GM23338 (cell line): Measurements from ENCODE around the gene NEK4. TPM values are rescaled to one million over a fixed set of nuclear protein-coding genes. Genes with fewer than 3 reads are reported as not detected.

ENCODE experiments used
- ATAC-seq: fragments of 200-7000 bp; cut with Tn5 transposase; 3 replicates; pipeline ENCODE4 v1.9.1; 2020
- DNase-seq: peaks from one replicate; pipeline ENCODE4 v3.0.0-alpha.2; 2015; ENCODE audit warnings: low spot score
- H2AFZ ChIP-seq: fragments of 200-600 bp; sonication (generic); 2 replicates; pipeline ENCODE4 v1.8.0; 2016; ENCODE audit warnings: antibody characterized with exemption, mild to moderate bottlenecking, moderate library complexity
- H3F3A ChIP-seq: fragments of 200-600 bp; sonication (generic); replicated peaks from 2 replicates; pipeline ENCODE4 v1.8.0; 2017; ENCODE audit warnings: antibody characterized with exemption, mixed run types, low read depth
- H3K27ac ChIP-seq: fragments of 200-600 bp; sonication (generic); 2 replicates; pipeline ENCODE4 v1.6.1; 2016; ENCODE audit warnings: low read depth
- H3K27me3 ChIP-seq: fragments of 200-600 bp; sonication (generic); 2 replicates; pipeline ENCODE4 v1.8.0; 2016; ENCODE audit warnings: mild to moderate bottlenecking, mixed run types, moderate library complexity; ENCODE audit not compliant: insufficient read depth
- H3K36me3 ChIP-seq: fragments of 200-600 bp; sonication (generic); 2 replicates; pipeline ENCODE4 v1.8.0; 2016; ENCODE audit warnings: mild to moderate bottlenecking; ENCODE audit not compliant: insufficient read depth
- H3K4me1 ChIP-seq: fragments of 200-600 bp; sonication (generic); 2 replicates; pipeline ENCODE4 v1.8.0; 2016; ENCODE audit warnings: mild to moderate bottlenecking, moderate library complexity; ENCODE audit not compliant: insufficient read depth
- H3K4me2 ChIP-seq: fragments of 200-600 bp; sonication (generic); 2 replicates; pipeline ENCODE4 v1.7.1; 2017; ENCODE audit warnings: mixed run types
- H3K4me3 ChIP-seq: fragments of 200-600 bp; sonication (generic); 2 replicates; pipeline ENCODE4 v1.6.1; 2016; ENCODE audit warnings: mixed run types
- H3K79me2 ChIP-seq: fragments of 200-600 bp; sonication (generic); replicated peaks from 2 replicates; pipeline ENCODE4 v1.8.0; 2017; ENCODE audit warnings: mild to moderate bottlenecking; ENCODE audit not compliant: insufficient read depth
- H3K9me2 ChIP-seq: fragments of 200-600 bp; sonication (generic); 2 replicates; pipeline ENCODE4 v1.8.0; 2017; ENCODE audit not compliant: insufficient read depth
- H4K20me1 ChIP-seq: fragments of 200-600 bp; sonication (generic); replicated peaks from 2 replicates; pipeline ENCODE4 v1.8.0; 2017; ENCODE audit warnings: mild to moderate bottlenecking; ENCODE audit not compliant: insufficient read depth
- H3K27ac Mint-ChIP-seq: 2 replicates; pipeline ENCODE4 v1.8.0; 2020; ENCODE audit warnings: inconsistent platforms, mild to moderate bottlenecking, moderate library complexity, mixed read lengths
- H3K27me3 Mint-ChIP-seq: 3 replicates; pipeline ENCODE4 v1.8.0; 2022; ENCODE audit warnings: low read depth, mild to moderate bottlenecking, moderate library complexity, mixed read lengths, inconsistent platforms; ENCODE audit not compliant: insufficient read depth, poor library complexity
- H3K36me3 Mint-ChIP-seq: 3 replicates; pipeline ENCODE4 v1.8.0; 2021; ENCODE audit warnings: low read depth, mild to moderate bottlenecking, inconsistent platforms, moderate library complexity, mixed read lengths
- H3K4me1 Mint-ChIP-seq: 3 replicates; pipeline ENCODE4 v1.8.0; 2020; ENCODE audit warnings: mild to moderate bottlenecking, inconsistent platforms, mixed read lengths
- H3K4me3 Mint-ChIP-seq: 3 replicates; pipeline ENCODE4 v1.8.0; 2021; ENCODE audit warnings: moderate library complexity, mild to moderate bottlenecking, inconsistent platforms, mixed read lengths
- H3K9me3 Mint-ChIP-seq: 3 replicates; pipeline ENCODE4 v1.8.0; 2020; ENCODE audit warnings: moderate library complexity, mild to moderate bottlenecking, inconsistent platforms, mixed read lengths
- CREB1 ChIP-seq: fragments of 250-450 bp; sonication (Bioruptor Pico); IDR thresholded peaks from 2 replicates; pipeline ENCODE4 v1.5.0; 2020; ENCODE audit warnings: low read depth, mild to moderate bottlenecking, moderate library complexity
- EZH2 ChIP-seq: fragments of 200-600 bp; sonication (generic); IDR thresholded peaks from one replicate; pipeline ENCODE4 v1.8.0; 2017; ENCODE audit warnings: antibody characterized with exemption, mild to moderate bottlenecking, low read depth; ENCODE audit not compliant: unreplicated experiment
- EZH2phosphoT487 ChIP-seq: fragments of 200-600 bp; sonication (generic); IDR thresholded peaks from one replicate; pipeline ENCODE4 v1.8.1; 2018; ENCODE audit warnings: antibody characterized with exemption; ENCODE audit not compliant: unreplicated experiment
- JUNB ChIP-seq: IDR thresholded peaks from one replicate; pipeline ENCODE4 v1.6.1; 2016; ENCODE audit warnings: antibody characterized with exemption; ENCODE audit not compliant: unreplicated experiment
- NANOG ChIP-seq: IDR thresholded peaks from 2 replicates; pipeline ENCODE4 v1.6.1; 2016; ENCODE audit warnings: antibody characterized with exemption, borderline replicate concordance
- POLR2AphosphoS5 ChIP-seq: IDR thresholded peaks from 2 replicates; pipeline ENCODE4 v1.6.1; 2016; ENCODE audit warnings: antibody characterized with exemption, low read depth
- STAT1 ChIP-seq: IDR thresholded peaks from one replicate; pipeline ENCODE4 v1.6.1; 2016; ENCODE audit warnings: antibody characterized with exemption; ENCODE audit not compliant: unreplicated experiment
- ZNF114 ChIP-seq: fragments of 250-450 bp; sonication (Bioruptor Pico); IDR thresholded peaks from 2 replicates; pipeline ENCODE4 v1.5.0; 2020; ENCODE audit warnings: mild to moderate bottlenecking, moderate library complexity
- ZNF331 ChIP-seq: fragments of 250-450 bp; sonication (Bioruptor Pico); IDR thresholded peaks from 2 replicates; pipeline ENCODE4 v1.5.0; 2020; ENCODE audit warnings: low read depth, mild to moderate bottlenecking, moderate library complexity
- polyA plus RNA-seq: library from polyadenylated mRNA; unstranded; fragments of >200 nt; fragmentation: Nextera tagmentation; extraction: Ambion mirVana; gene quantifications from 2 replicates; pipeline ENCODE4 v1.2.1, GENCODE V29; 2016
- total RNA-seq: library from RNA; depleted of rRNA; stranded (reverse); fragments of >200 nt; shearing (Covaris generic); gene quantifications from 2 replicates; pipeline ENCODE4 v1.2.3, GENCODE V29; 2014
- TF ChIP-seq, protein P1 (sequence below): IDR thresholded peaks from 2 replicates; pipeline ENCODE4 v1.6.1; 2016; ENCODE audit warnings: antibody characterized with exemption
- TF ChIP-seq, protein P2 (sequence below): IDR thresholded peaks from one replicate; pipeline ENCODE4 v1.6.1; 2018; ENCODE audit warnings: antibody characterized with exemption; ENCODE audit not compliant: unreplicated experiment
- TF ChIP-seq, protein P3 (sequence below), 2 experiments: fragments of 200-600 bp in 1 of 2; sonication (generic) in 1 of 2; conservative IDR thresholded peaks; 2 replicates each; pipeline versions ENCODE4 v1.5.1 to v1.6.1; 2016 to 2017; ENCODE audit warnings: antibody characterized with exemption in 2 of 2, low read depth in 2 of 2, mild to moderate bottlenecking in 2 of 2, moderate library complexity in 1 of 2
- TF ChIP-seq, protein P4 (sequence below): fragments of 250-450 bp; sonication (Bioruptor Pico); IDR thresholded peaks from 2 replicates; pipeline ENCODE4 v1.5.0; 2020; ENCODE audit warnings: mild to moderate bottlenecking, moderate library complexity

NEK4 gene
- total and polyA plus RNA-seq, 2 experiments from 2014 or later, result 8.6 to 42.7 TPM

DNA sequence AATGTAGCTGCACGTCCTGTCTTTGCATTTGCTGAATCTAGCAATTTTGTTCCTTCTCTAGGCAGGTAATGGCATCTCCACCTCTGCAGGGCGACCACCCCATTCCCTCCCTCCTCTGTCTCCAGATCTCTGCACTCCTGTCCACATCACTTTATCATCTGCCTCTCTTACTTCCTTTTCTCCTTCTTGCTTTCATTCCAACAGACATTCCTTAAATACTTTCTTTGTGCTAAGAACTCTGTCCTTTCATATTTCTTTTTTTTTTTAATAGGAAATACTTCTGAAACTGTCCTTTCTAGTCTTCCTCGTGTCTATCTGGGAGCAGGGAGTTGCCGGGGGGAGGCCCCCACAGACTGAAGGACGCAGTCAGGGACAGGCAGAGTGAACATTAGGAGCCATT is 31.1 kb upstream of the NEK4 start:
- no peaks in the 10 kb centered on the region for H3F3A ChIP-seq
- no peak overlapping the region for H2AFZ ChIP-seq
- ATAC-seq (no peak), DNase-seq (no peak)
- no peak overlapping the region for H3K4me3 ChIP-seq
- Mint-ChIP-seq H3K36me3 (no peaks in the 10 kb centered on the region), H3K4me1 (no peaks in the 10 kb centered on the region; the same call in 2 of the 3 replicates), H3K27ac (no peak overlapping the region), H3K9me3 (no peaks in the 10 kb centered on the region), H3K4me3 (no peak overlapping the region), H3K27me3 (peaks cover 7% of the 10 kb centered on the region)
- TF ChIP-seq, protein P1, sequence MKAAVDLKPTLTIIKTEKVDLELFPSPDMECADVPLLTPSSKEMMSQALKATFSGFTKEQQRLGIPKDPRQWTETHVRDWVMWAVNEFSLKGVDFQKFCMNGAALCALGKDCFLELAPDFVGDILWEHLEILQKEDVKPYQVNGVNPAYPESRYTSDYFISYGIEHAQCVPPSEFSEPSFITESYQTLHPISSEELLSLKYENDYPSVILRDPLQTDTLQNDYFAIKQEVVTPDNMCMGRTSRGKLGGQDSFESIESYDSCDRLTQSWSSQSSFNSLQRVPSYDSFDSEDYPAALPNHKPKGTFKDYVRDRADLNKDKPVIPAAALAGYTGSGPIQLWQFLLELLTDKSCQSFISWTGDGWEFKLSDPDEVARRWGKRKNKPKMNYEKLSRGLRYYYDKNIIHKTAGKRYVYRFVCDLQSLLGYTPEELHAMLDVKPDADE, result no peak
- TF ChIP-seq EZH2, result no peak
- no peak for TF ChIP-seq CREB1 (CRISPR knock-in tag)
- TF ChIP-seq, protein P2, sequence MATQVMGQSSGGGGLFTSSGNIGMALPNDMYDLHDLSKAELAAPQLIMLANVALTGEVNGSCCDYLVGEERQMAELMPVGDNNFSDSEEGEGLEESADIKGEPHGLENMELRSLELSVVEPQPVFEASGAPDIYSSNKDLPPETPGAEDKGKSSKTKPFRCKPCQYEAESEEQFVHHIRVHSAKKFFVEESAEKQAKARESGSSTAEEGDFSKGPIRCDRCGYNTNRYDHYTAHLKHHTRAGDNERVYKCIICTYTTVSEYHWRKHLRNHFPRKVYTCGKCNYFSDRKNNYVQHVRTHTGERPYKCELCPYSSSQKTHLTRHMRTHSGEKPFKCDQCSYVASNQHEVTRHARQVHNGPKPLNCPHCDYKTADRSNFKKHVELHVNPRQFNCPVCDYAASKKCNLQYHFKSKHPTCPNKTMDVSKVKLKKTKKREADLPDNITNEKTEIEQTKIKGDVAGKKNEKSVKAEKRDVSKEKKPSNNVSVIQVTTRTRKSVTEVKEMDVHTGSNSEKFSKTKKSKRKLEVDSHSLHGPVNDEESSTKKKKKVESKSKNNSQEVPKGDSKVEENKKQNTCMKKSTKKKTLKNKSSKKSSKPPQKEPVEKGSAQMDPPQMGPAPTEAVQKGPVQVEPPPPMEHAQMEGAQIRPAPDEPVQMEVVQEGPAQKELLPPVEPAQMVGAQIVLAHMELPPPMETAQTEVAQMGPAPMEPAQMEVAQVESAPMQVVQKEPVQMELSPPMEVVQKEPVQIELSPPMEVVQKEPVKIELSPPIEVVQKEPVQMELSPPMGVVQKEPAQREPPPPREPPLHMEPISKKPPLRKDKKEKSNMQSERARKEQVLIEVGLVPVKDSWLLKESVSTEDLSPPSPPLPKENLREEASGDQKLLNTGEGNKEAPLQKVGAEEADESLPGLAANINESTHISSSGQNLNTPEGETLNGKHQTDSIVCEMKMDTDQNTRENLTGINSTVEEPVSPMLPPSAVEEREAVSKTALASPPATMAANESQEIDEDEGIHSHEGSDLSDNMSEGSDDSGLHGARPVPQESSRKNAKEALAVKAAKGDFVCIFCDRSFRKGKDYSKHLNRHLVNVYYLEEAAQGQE, result no peak
- TF ChIP-seq, protein P3, sequence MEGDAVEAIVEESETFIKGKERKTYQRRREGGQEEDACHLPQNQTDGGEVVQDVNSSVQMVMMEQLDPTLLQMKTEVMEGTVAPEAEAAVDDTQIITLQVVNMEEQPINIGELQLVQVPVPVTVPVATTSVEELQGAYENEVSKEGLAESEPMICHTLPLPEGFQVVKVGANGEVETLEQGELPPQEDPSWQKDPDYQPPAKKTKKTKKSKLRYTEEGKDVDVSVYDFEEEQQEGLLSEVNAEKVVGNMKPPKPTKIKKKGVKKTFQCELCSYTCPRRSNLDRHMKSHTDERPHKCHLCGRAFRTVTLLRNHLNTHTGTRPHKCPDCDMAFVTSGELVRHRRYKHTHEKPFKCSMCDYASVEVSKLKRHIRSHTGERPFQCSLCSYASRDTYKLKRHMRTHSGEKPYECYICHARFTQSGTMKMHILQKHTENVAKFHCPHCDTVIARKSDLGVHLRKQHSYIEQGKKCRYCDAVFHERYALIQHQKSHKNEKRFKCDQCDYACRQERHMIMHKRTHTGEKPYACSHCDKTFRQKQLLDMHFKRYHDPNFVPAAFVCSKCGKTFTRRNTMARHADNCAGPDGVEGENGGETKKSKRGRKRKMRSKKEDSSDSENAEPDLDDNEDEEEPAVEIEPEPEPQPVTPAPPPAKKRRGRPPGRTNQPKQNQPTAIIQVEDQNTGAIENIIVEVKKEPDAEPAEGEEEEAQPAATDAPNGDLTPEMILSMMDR (conservative IDR thresholded peaks at IDR 0.05; ENCODE audit: low read depth in 2 of 2), result no peak
- TF ChIP-seq NANOG, result no peak
- no peak for TF ChIP-seq ZNF331
- TF ChIP-seq, protein P4, sequence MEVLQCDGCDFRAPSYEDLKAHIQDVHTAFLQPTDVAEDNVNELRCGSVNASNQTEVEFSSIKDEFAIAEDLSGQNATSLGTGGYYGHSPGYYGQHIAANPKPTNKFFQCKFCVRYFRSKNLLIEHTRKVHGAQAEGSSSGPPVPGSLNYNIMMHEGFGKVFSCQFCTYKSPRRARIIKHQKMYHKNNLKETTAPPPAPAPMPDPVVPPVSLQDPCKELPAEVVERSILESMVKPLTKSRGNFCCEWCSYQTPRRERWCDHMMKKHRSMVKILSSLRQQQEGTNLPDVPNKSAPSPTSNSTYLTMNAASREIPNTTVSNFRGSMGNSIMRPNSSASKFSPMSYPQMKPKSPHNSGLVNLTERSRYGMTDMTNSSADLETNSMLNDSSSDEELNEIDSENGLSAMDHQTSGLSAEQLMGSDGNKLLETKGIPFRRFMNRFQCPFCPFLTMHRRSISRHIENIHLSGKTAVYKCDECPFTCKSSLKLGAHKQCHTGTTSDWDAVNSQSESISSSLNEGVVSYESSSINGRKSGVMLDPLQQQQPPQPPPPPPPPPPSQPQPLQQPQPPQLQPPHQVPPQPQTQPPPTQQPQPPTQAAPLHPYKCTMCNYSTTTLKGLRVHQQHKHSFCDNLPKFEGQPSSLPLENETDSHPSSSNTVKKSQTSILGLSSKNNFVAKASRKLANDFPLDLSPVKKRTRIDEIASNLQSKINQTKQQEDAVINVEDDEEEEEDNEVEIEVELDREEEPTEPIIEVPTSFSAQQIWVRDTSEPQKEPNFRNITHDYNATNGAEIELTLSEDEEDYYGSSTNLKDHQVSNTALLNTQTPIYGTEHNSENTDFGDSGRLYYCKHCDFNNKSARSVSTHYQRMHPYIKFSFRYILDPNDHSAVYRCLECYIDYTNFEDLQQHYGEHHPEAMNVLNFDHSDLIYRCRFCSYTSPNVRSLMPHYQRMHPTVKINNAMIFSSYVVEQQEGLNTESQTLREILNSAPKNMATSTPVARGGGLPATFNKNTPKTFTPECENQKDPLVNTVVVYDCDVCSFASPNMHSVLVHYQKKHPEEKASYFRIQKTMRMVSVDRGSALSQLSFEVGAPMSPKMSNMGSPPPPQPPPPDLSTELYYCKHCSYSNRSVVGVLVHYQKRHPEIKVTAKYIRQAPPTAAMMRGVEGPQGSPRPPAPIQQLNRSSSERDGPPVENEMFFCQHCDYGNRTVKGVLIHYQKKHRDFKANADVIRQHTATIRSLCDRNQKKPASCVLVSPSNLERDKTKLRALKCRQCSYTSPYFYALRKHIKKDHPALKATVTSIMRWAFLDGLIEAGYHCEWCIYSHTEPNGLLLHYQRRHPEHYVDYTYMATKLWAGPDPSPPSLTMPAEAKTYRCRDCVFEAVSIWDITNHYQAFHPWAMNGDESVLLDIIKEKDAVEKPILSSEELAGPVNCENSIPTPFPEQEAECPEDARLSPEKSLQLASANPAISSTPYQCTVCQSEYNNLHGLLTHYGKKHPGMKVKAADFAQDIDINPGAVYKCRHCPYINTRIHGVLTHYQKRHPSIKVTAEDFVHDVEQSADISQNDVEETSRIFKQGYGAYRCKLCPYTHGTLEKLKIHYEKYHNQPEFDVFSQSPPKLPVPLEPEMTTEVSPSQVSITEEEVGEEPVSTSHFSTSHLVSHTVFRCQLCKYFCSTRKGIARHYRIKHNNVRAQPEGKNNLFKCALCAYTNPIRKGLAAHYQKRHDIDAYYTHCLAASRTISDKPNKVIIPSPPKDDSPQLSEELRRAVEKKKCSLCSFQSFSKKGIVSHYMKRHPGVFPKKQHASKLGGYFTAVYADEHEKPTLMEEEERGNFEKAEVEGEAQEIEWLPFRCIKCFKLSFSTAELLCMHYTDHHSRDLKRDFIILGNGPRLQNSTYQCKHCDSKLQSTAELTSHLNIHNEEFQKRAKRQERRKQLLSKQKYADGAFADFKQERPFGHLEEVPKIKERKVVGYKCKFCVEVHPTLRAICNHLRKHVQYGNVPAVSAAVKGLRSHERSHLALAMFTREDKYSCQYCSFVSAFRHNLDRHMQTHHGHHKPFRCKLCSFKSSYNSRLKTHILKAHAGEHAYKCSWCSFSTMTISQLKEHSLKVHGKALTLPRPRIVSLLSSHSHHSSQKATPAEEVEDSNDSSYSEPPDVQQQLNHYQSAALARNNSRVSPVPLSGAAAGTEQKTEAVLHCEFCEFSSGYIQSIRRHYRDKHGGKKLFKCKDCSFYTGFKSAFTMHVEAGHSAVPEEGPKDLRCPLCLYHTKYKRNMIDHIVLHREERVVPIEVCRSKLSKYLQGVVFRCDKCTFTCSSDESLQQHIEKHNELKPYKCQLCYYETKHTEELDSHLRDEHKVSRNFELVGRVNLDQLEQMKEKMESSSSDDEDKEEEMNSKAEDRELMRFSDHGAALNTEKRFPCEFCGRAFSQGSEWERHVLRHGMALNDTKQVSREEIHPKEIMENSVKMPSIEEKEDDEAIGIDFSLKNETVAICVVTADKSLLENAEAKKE (CRISPR knock-in tag), result no peak
- no peak for TF ChIP-seq JUNB
- no peak for TF ChIP-seq STAT1
- TF ChIP-seq ZNF114 (CRISPR knock-in tag), result no peak
- no peak for TF ChIP-seq EZH2phosphoT487
- no peak for TF ChIP-seq POLR2AphosphoS5
- H3K27ac ChIP-seq, result no peak overlapping the region
- no peak overlapping the region for H3K4me2 ChIP-seq
- no peaks in the 10 kb centered on the region for H3K4me1 ChIP-seq
- no peaks in the 10 kb centered on the region for H3K79me2 ChIP-seq
- H3K9me2 ChIP-seq, result no peaks in the 10 kb centered on the region
- no peaks in the 10 kb centered on the region for H3K36me3 ChIP-seq
- no peaks in the 10 kb centered on the region for H3K27me3 ChIP-seq
- H4K20me1 ChIP-seq, result no peaks in the 10 kb centered on the region
